GM23338 (cell line): ENCODE data around the gene RHBDL3. TPM values are rescaled to one million over a fixed set of nuclear protein-coding genes. Genes with fewer than 3 reads are reported as not detected.
A peak's percentile ranks its signal among the peaks of the same experiment; 100 is the strongest.

Experiments used
- ATAC-seq: fragments of 200-7000 bp; cut with Tn5 transposase; 3 replicates; pipeline ENCODE4 v1.9.1; 2020
- DNase-seq: peaks from one replicate; pipeline ENCODE4 v3.0.0-alpha.2; 2015; ENCODE audit warnings: low spot score
- H2AFZ ChIP-seq: fragments of 200-600 bp; sonication (generic); 2 replicates; pipeline ENCODE4 v1.8.0; 2016; ENCODE audit warnings: antibody characterized with exemption, mild to moderate bottlenecking, moderate library complexity
- H3F3A ChIP-seq: fragments of 200-600 bp; sonication (generic); replicated peaks from 2 replicates; pipeline ENCODE4 v1.8.0; 2017; ENCODE audit warnings: antibody characterized with exemption, mixed run types, low read depth
- H3K27ac ChIP-seq: fragments of 200-600 bp; sonication (generic); 2 replicates; pipeline ENCODE4 v1.6.1; 2016; ENCODE audit warnings: low read depth
- H3K27me3 ChIP-seq: fragments of 200-600 bp; sonication (generic); 2 replicates; pipeline ENCODE4 v1.8.0; 2016; ENCODE audit warnings: mild to moderate bottlenecking, mixed run types, moderate library complexity; ENCODE audit not compliant: insufficient read depth
- H3K36me3 ChIP-seq: fragments of 200-600 bp; sonication (generic); 2 replicates; pipeline ENCODE4 v1.8.0; 2016; ENCODE audit warnings: mild to moderate bottlenecking; ENCODE audit not compliant: insufficient read depth
- H3K4me1 ChIP-seq: fragments of 200-600 bp; sonication (generic); 2 replicates; pipeline ENCODE4 v1.8.0; 2016; ENCODE audit warnings: mild to moderate bottlenecking, moderate library complexity; ENCODE audit not compliant: insufficient read depth
- H3K4me2 ChIP-seq: fragments of 200-600 bp; sonication (generic); 2 replicates; pipeline ENCODE4 v1.7.1; 2017; ENCODE audit warnings: mixed run types
- H3K4me3 ChIP-seq: fragments of 200-600 bp; sonication (generic); 2 replicates; pipeline ENCODE4 v1.6.1; 2016; ENCODE audit warnings: mixed run types
- H3K79me2 ChIP-seq: fragments of 200-600 bp; sonication (generic); replicated peaks from 2 replicates; pipeline ENCODE4 v1.8.0; 2017; ENCODE audit warnings: mild to moderate bottlenecking; ENCODE audit not compliant: insufficient read depth
- H3K9me2 ChIP-seq: fragments of 200-600 bp; sonication (generic); 2 replicates; pipeline ENCODE4 v1.8.0; 2017; ENCODE audit not compliant: insufficient read depth
- H4K20me1 ChIP-seq: fragments of 200-600 bp; sonication (generic); replicated peaks from 2 replicates; pipeline ENCODE4 v1.8.0; 2017; ENCODE audit warnings: mild to moderate bottlenecking; ENCODE audit not compliant: insufficient read depth
- H3K27ac Mint-ChIP-seq: 2 replicates; pipeline ENCODE4 v1.8.0; 2020; ENCODE audit warnings: inconsistent platforms, mild to moderate bottlenecking, moderate library complexity, mixed read lengths
- H3K27me3 Mint-ChIP-seq: 3 replicates; pipeline ENCODE4 v1.8.0; 2022; ENCODE audit warnings: low read depth, mild to moderate bottlenecking, moderate library complexity, mixed read lengths, inconsistent platforms; ENCODE audit not compliant: insufficient read depth, poor library complexity
- H3K36me3 Mint-ChIP-seq: 3 replicates; pipeline ENCODE4 v1.8.0; 2021; ENCODE audit warnings: low read depth, mild to moderate bottlenecking, inconsistent platforms, moderate library complexity, mixed read lengths
- H3K4me1 Mint-ChIP-seq: 3 replicates; pipeline ENCODE4 v1.8.0; 2020; ENCODE audit warnings: mild to moderate bottlenecking, inconsistent platforms, mixed read lengths
- H3K4me3 Mint-ChIP-seq: 3 replicates; pipeline ENCODE4 v1.8.0; 2021; ENCODE audit warnings: moderate library complexity, mild to moderate bottlenecking, inconsistent platforms, mixed read lengths
- H3K9me3 Mint-ChIP-seq: 3 replicates; pipeline ENCODE4 v1.8.0; 2020; ENCODE audit warnings: moderate library complexity, mild to moderate bottlenecking, inconsistent platforms, mixed read lengths
- CREB1 ChIP-seq: fragments of 250-450 bp; sonication (Bioruptor Pico); IDR thresholded peaks from 2 replicates; pipeline ENCODE4 v1.5.0; 2020; ENCODE audit warnings: low read depth, mild to moderate bottlenecking, moderate library complexity
- ETS1 ChIP-seq: IDR thresholded peaks from 2 replicates; pipeline ENCODE4 v1.6.1; 2016; ENCODE audit warnings: antibody characterized with exemption
- EZH2phosphoT487 ChIP-seq: fragments of 200-600 bp; sonication (generic); IDR thresholded peaks from one replicate; pipeline ENCODE4 v1.8.1; 2018; ENCODE audit warnings: antibody characterized with exemption; ENCODE audit not compliant: unreplicated experiment
- NANOG ChIP-seq: IDR thresholded peaks from 2 replicates; pipeline ENCODE4 v1.6.1; 2016; ENCODE audit warnings: antibody characterized with exemption, borderline replicate concordance
- POLR2AphosphoS5 ChIP-seq: IDR thresholded peaks from 2 replicates; pipeline ENCODE4 v1.6.1; 2016; ENCODE audit warnings: antibody characterized with exemption, low read depth
- REST ChIP-seq: IDR thresholded peaks from one replicate; pipeline ENCODE4 v1.6.1; 2018; ENCODE audit warnings: antibody characterized with exemption; ENCODE audit not compliant: unreplicated experiment
- STAT1 ChIP-seq: IDR thresholded peaks from one replicate; pipeline ENCODE4 v1.6.1; 2016; ENCODE audit warnings: antibody characterized with exemption; ENCODE audit not compliant: unreplicated experiment
- ZNF114 ChIP-seq: fragments of 250-450 bp; sonication (Bioruptor Pico); IDR thresholded peaks from 2 replicates; pipeline ENCODE4 v1.5.0; 2020; ENCODE audit warnings: mild to moderate bottlenecking, moderate library complexity
- ZNF331 ChIP-seq: fragments of 250-450 bp; sonication (Bioruptor Pico); IDR thresholded peaks from 2 replicates; pipeline ENCODE4 v1.5.0; 2020; ENCODE audit warnings: low read depth, mild to moderate bottlenecking, moderate library complexity
- polyA plus RNA-seq: library from polyadenylated mRNA; unstranded; fragments of >200 nt; fragmentation: Nextera tagmentation; extraction: Ambion mirVana; gene quantifications from 2 replicates; pipeline ENCODE4 v1.2.1, GENCODE V29; 2016
- total RNA-seq: library from RNA; depleted of rRNA; stranded (reverse); fragments of >200 nt; shearing (Covaris generic); gene quantifications from 2 replicates; pipeline ENCODE4 v1.2.3, GENCODE V29; 2014

Gene RHBDL3
- total and polyA plus RNA-seq, 2 experiments from 2014 or later = 2.3 to 8.1 TPM

GRCh38 chr17:32335046-32335445, 69.4 kb downstream of the RHBDL3 start:
- Mint-ChIP-seq H3K27ac (no peak overlapping the region), H3K27me3 (no peaks in the 10 kb centered on the region), H3K9me3 (no peaks in the 10 kb centered on the region), H3K36me3 (peaks cover 57% of the 10 kb centered on the region), H3K4me1 (no peaks in the 10 kb centered on the region; the same call in 2 of the 3 replicates), H3K4me3 (no peak overlapping the region)
- Histone ChIP-seq H2AFZ (no peak overlapping the region), H3K4me2 (no peak overlapping the region), H3F3A (peaks cover 11% of the 10 kb centered on the region; the same call in 1 of the 2 replicates), H4K20me1 (no peaks in the 10 kb centered on the region; the same call in 1 of the 2 replicates), H3K4me1 (no peaks in the 10 kb centered on the region), H3K9me2 (no peaks in the 10 kb centered on the region), H3K79me2 (no peaks in the 10 kb centered on the region), H3K4me3 (no peak overlapping the region), H3K27ac (no peak overlapping the region), H3K27me3 (no peaks in the 10 kb centered on the region), H3K36me3 (peaks cover 39% of the 10 kb centered on the region)
- DNase-seq (no peak), ATAC-seq (no peak)
- no peak for TF ChIP-seq EZH2phosphoT487
- no peak for TF ChIP-seq POLR2AphosphoS5
- no peak for TF ChIP-seq REST
- TF ChIP-seq ETS1 = no peak
- no peak for TF ChIP-seq NANOG
- TF ChIP-seq ZNF331 = no peak
- no peak for TF ChIP-seq ZNF114

- Mint-ChIP-seq H3K4me3 (no peak overlapping the region), H3K9me3 (no peaks in the 10 kb centered on the region), H3K36me3 (peaks cover 60% of the 10 kb centered on the region), H3K27me3 (no peaks in the 10 kb centered on the region), H3K27ac (no peak overlapping the region), H3K4me1 (no peaks in the 10 kb centered on the region; the same call in 1 of the 3 replicates)
- 0 out of 2 replicates have a peak overlapping the region, but pooled peaks have one; percentile 55 for H3K27ac ChIP-seq
- peaks cover 11% of the 10 kb centered on the region; the same call in 1 of the 2 replicates for H3F3A ChIP-seq
- no peak for DNase-seq
- H3K4me3 ChIP-seq = no peak overlapping the region
- peaks cover under 1% of the 10 kb centered on the region; the same call in 1 of the 2 replicates for H3K79me2 ChIP-seq
- peaks cover 39% of the 10 kb centered on the region for H3K36me3 ChIP-seq
- no peaks in the 10 kb centered on the region for H3K27me3 ChIP-seq
- H3K4me1 ChIP-seq = no peaks in the 10 kb centered on the region
- no peaks in the 10 kb centered on the region; the same call in 1 of the 2 replicates for H4K20me1 ChIP-seq
- ATAC-seq = no peak
- H2AFZ ChIP-seq = no peak overlapping the region
- no peak overlapping the region for H3K4me2 ChIP-seq
- no peaks in the 10 kb centered on the region for H3K9me2 ChIP-seq
- no peak for TF ChIP-seq STAT1
- TF ChIP-seq REST = no peak
- TF ChIP-seq POLR2AphosphoS5 = no peak
- no peak for TF ChIP-seq ETS1
- no peak for TF ChIP-seq CREB1 (CRISPR knock-in tag)
These were observed 70.1 kb downstream of the RHBDL3 start for GRCh38 chr17:32335687-32336086.
